LNCAP (cell line): Measurements from ENCODE around the gene ATP9B.

Source experiments
- CTCF ChIP-seq: fragments of 450-650 bp; IDR thresholded peaks from 2 replicates; pipeline ENCODE4 v1.5.1; 2017; ENCODE audit warnings: mild to moderate bottlenecking

Gene ATP9B

DNA sequence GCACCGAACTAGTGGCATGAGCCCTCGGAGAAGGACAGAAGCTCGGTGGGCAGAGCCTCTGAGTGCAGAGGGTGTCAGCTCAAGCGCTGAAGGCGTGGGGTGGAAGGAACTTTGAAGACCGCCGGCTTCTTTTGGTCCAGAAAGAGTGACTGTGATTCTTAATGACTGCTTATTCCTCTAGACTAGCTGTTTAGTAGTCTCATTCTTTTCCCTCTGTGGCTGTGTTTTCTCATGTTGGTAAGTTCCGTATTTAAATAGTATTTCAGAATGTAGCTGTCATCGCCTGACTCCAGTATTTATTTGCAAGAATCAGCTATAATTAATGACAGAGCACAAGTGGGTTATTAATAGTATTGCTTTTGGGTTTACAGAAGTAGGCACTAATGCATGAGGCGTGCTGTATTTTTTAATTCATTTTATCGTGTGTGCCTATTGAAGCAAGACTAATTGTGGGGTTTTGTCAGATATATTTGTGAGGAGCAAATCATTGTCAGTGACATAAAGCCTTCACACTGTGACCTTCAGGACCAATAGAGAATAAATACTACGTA, 245.7 kb downstream of the ATP9B start:
- no peak for TF ChIP-seq CTCF

GRCh38 chr18:79315596-79315995, 246.4 kb downstream of the ATP9B start:
- no peak for TF ChIP-seq CTCF

- TF ChIP-seq CTCF: peak; percentile 32; the same call in 1 of the 2 replicates
Measured at GRCh38 chr18:79317703-79318102, 248.5 kb downstream of the ATP9B start.

DNA sequence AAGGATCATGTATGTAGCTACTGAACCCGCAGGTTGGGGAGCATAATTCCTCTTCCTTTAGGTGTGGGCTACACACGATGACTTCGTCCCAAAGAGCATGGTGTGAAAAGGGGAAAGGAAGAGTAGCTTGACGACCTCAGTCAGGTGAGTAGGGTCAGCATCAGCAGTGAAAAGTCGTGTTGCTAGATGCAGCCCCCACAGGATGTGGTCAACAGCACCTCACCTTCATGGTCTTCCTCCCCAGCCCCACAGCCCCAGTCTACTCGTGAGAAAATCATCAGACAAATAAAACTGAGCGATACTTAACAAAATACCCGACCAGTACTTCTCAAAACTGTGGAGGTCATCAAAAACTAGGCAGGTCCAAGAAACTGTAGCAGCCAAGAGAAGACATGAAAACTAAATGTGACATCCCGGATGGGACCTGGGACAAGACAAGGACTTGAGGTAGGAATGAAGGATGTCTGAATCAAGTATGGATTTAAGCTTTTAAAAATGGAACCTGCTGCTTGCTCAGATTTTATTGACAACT, 249.0 kb downstream of the ATP9B start:
- TF ChIP-seq CTCF: no peak

DNA sequence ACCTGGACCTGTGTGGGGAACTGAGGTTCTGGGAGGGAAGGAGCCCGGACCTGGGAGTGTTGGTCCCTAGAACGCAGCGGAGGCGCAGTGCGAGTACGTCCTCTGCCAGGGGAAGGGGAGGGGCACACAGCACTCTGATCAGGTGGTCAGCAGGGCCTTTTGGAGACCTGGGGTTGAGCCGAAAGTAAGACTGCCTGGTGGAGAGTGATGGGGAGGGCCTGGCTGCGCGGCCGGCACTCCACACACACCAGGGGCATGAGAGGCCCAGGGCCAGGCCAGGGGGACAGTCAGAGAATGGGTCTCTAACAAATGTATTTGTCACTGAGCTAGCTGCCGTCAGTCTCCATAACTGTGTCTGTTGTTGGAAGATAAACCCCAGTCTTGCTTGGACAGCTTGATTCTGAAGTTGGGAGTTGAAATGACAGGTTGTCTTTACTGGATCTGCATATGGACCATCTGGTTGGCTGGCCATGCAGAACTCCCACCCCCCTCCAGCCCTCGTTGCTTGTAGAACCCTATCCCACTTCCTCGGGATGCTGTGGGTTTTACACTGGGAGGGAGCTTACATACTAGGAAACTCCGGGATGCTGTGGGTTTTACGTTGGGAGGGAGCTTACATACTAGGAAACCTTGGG, 251.1 kb downstream of the ATP9B start:
- TF ChIP-seq CTCF: no peak

DNA sequence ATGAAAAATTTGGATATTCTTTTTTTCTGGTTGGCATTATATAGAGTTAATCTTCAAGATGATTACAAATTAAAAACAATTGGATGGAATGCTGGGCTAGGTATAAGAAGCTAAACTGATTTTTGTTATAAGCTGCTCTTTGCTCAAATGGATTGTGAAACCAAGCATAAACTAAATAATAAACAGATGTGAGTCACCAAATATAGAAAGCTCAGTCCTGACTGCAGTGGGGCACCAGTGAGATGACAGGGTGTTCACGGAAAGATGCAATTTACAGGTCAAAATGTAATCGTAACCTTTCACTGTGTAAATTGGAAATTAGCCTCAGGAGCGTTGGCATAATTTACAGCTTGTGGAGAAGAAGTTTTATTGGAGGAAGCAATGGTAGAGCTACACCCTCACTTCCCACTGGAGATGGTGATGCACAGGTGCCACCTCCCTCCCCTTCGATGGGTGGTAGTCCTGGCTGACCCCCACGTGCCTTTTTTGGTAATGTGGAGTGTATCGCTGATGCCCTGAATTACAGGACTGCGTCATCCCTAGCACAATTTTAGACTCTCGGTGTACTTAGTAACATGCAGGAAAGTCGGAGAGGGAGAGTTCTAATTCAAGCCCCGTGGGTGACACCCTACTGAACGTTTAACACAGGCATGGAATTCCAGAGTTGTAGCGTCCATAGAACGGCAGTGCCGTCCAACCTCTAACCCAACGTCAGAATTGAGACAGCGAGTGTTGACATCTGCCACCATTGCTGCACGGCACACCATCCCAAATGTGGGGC, 252.6 kb downstream of the ATP9B start:
- TF ChIP-seq CTCF: no peak

GRCh38 chr18:79322441-79322840, 253.2 kb downstream of the ATP9B start:
- TF ChIP-seq CTCF: no peak
